BJ (cell line): ENCODE data around the gene ARHGEF38. TPM values are rescaled to one million over a fixed set of nuclear protein-coding genes. Genes with fewer than 3 reads are reported as not detected.
"Not testable (repeated sequence)": the region's sequence is repeated elsewhere in the genome, so short reads cannot be mapped to it uniquely, and the experiment has no call there.

ENCODE experiments used
- CTCF ChIA-PET: fragments of 350-600 bp; formaldehyde crosslinking; extraction: SDS; loops from one replicate; lab custom pipeline; 2021; ENCODE audit warnings: antibody characterized with exemption, inconsistent platforms; lab: Yijun Ruan, JAX
- POLR2A ChIA-PET: fragments of 300-600 bp; sonication (Branson Sonifier 250); formaldehyde crosslinking; extraction: SDS; loops from one replicate; lab custom pipeline; 2021; ENCODE audit warnings: antibody characterized with exemption; lab: Charles Lee
- DNase-seq: peaks from one replicate; pipeline ENCODE4 v3.0.0-alpha.2; 2011; ENCODE audit warnings: low read depth
- H3K27me3 ChIP-seq: 2 replicates; pipeline ENCODE4 v1.6.0; 2011; ENCODE audit warnings: low read length; ENCODE audit not compliant: control insufficient read depth, insufficient read depth
- H3K36me3 ChIP-seq: 2 replicates; pipeline ENCODE4 v1.5.1; 2011; ENCODE audit warnings: low read length; ENCODE audit not compliant: control insufficient read depth, insufficient read depth
- H3K4me3 ChIP-seq: 2 replicates; pipeline ENCODE4 v1.5.1; 2011; ENCODE audit warnings: low read depth, mild to moderate bottlenecking, control low read depth, low read length
- polyA plus RNA-seq: library from polyadenylated mRNA; depleted of rRNA; stranded (reverse); fragments of >200 nt; gene quantifications from 2 replicates; pipeline ENCODE4 v1.2.3, GENCODE V29; 2011
- TF ChIP-seq, protein P1 (sequence below): IDR thresholded peaks from 2 replicates; pipeline ENCODE4 v1.5.1; 2011; ENCODE audit warnings: low read depth, mild to moderate bottlenecking, control low read depth, inconsistent platforms, low read length, moderate library complexity; ENCODE audit not compliant: insufficient read depth

Gene ARHGEF38
- polyA plus RNA-seq, 1 experiment = not detected

DNA sequence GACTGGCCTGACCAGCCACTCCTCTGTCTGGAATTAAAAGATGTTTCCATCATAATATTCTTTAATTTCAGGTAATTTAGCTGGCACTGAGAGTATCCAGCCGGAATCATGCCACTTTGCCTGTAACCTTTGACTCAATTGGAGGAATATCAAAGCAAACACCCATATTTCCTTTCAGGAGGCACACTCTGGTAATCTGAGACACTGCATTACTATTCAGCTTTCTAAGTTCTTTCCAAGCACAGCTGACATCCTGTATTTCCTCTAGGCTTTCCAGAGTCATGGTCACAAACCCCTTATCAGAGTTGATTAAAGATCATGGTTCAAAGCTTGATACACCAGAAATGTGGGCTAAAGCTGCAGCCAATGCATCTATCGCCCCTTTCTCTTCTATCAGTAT is 126.8 kb downstream of the ARHGEF38 start:
- POLR2A ChIA-PET = interaction anchor here (0.7 kb wide), 1 partner anchor 911 kb away, joined by 3 read pairs; no protein-coding TSS in a partner anchor
- CTCF ChIA-PET = interaction anchor here (1.2 kb wide), 1 partner anchor 13 kb away, joined by 3 read pairs; no protein-coding TSS in a partner anchor
- peaks cover 3% of the 10 kb centered on the region; the same call in 1 of the 2 replicates for H3K36me3 ChIP-seq
- TF ChIP-seq, protein P1, sequence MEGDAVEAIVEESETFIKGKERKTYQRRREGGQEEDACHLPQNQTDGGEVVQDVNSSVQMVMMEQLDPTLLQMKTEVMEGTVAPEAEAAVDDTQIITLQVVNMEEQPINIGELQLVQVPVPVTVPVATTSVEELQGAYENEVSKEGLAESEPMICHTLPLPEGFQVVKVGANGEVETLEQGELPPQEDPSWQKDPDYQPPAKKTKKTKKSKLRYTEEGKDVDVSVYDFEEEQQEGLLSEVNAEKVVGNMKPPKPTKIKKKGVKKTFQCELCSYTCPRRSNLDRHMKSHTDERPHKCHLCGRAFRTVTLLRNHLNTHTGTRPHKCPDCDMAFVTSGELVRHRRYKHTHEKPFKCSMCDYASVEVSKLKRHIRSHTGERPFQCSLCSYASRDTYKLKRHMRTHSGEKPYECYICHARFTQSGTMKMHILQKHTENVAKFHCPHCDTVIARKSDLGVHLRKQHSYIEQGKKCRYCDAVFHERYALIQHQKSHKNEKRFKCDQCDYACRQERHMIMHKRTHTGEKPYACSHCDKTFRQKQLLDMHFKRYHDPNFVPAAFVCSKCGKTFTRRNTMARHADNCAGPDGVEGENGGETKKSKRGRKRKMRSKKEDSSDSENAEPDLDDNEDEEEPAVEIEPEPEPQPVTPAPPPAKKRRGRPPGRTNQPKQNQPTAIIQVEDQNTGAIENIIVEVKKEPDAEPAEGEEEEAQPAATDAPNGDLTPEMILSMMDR = no peak
- no peak overlapping the region for H3K4me3 ChIP-seq
- no peaks in the 10 kb centered on the region for H3K27me3 ChIP-seq
- DNase-seq = no peak

DNA sequence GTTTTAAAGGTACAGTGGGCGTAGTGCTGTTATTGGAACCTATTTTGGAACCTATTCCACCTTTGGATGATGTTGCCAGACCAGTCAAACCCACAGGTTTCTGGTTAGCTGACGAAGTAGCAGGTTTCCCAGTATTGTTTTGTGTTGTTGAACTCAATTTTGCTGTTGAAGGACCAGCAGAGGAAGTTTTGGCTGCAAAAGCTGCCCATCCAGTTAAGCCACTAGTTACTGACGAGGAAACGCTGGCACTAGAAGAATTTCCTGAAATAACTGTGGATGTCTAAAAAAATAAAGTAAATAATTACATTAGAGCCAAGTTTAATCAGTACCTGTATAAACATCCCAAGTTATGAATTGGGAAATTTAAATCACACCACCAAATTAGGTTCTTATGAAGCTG is 130.6 kb downstream of the ARHGEF38 start:
- POLR2A ChIA-PET = no interaction called here
- no peaks in the 10 kb centered on the region for H3K27me3 ChIP-seq
- TF ChIP-seq, protein P1 = no peak
- no peak overlapping the region for H3K4me3 ChIP-seq
- H3K36me3 ChIP-seq = peaks cover 3% of the 10 kb centered on the region; the same call in 1 of the 2 replicates
- CTCF ChIA-PET = no interaction called here
- no peak for DNase-seq

DNA sequence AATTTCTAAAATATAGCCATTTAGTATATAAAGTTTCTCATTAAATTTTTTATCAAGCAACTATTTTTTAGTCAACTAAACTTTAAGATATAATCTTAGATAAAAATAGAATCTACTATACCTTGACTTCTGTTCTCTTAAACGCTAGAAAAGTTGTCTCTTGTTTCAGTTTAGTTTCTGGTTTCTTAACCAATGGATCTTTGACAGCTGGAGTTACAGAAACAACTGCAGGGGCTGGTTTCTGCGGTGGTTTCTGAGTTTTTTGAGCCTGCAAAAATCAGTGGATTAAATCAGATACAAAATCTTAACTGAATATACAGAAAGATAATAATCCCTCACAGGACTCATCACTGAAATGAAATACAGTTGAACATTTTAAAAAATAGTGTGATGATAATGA is 134.2 kb downstream of the ARHGEF38 start:
- TF ChIP-seq, protein P1 = no peak
- Histone ChIP-seq H3K27me3 (no peaks in the 10 kb centered on the region), H3K4me3 (no peak overlapping the region), H3K36me3 (peaks cover 3% of the 10 kb centered on the region)
- ChIA-PET CTCF (no interaction called here), POLR2A (no interaction called here)
- no peak for DNase-seq

DNA sequence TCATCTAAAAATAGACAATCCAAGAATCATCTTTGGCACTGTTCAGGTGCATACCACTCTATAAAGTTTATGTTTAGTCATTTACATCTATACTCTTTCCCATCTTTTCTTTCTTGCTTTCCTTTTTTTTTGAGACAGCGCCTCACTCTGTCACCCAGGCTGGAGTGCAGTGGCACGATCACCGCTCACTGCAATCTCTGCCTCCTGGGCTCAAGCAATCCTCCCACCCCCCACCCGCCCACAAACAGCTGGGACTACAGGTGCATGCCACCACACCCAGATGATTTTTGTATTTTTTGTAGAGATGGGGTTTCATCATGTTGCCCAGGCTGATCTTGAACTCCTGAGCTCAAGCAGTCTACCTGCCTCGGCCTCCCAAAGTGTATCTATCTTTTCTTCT is 142.4 kb downstream of the ARHGEF38 start:
- H3K36me3 ChIP-seq, H3K27me3 ChIP-seq, H3K4me3 ChIP-seq, POLR2A ChIA-PET, DNase-seq: not testable (repeated sequence)
- CTCF ChIA-PET = interaction anchor here (0.7 to 1.4 kb wide), 2 partner anchors 8 to 673 kb away, joined by 3 to 4 read pairs; no protein-coding TSS in a partner anchor

DNA sequence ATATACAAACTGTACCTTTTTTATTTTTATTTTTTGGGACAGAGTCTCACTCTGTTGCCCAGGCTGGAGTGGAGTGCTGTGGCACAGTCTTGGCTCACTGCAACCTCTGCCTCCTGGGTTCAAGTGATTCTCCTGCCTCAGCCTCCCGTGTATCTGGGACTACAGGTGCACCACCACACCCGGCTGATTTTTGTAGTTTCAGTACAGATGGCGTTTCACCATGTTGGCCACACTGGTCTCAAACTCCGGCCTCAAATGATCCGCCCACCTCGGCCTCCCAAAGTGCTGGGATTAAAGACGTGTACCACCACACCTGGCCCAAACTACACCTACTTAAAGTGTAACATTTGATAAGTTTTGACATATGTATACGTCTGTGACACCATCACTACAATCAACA is 143.4 kb downstream of the ARHGEF38 start:
- CTCF ChIA-PET, H3K4me3 ChIP-seq, H3K27me3 ChIP-seq, H3K36me3 ChIP-seq, DNase-seq, POLR2A ChIA-PET: not testable (repeated sequence)

DNA sequence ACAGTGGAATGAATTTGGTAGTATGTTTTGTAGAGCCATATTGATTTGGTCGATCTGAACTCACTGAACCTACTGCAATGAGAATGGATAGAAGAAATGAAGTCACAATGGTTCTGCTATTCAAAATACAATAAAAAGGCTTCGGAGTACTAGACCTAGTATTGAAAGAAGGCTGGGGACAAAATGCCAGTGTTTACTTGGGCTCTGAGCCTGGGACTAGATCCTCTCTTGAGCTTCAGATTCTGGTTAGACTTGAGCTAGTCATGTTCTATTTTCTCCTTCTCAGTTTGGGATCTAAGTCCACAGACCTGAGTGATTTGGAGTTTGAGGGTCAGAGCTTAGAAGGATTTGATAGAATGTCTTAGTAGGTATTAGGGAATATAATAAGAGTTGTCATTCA is 146.2 kb downstream of the ARHGEF38 start:
- DNase-seq = no peak
- Histone ChIP-seq H3K4me3 (no peak overlapping the region), H3K36me3 (no peaks in the 10 kb centered on the region), H3K27me3 (no peaks in the 10 kb centered on the region)
- CTCF ChIA-PET = no interaction called here
- TF ChIP-seq, protein P1 = no peak
- POLR2A ChIA-PET = no interaction called here
